Thyroid gland (tissue), 4 donors: ENCODE measurements around the gene CAMTA1. TPM values are rescaled to one million over a fixed set of nuclear protein-coding genes. Genes with fewer than 3 reads are reported as not detected.

Experiments
- DNase-seq, 2 donors: peaks; one replicate each; pipeline ENCODE4 v3.0.0-alpha.2; 2019
- H3K27ac ChIP-seq, 3 donors: fragments of 200-600 bp; sonication (generic); 1 replicate in 2 of 3; 2 replicates in 1 of 3; pipeline ENCODE4 v1.5.1; 2016 to 2019; ENCODE audit warnings: mild to moderate bottlenecking in 1 of 3, moderate library complexity in 1 of 3
- H3K27me3 ChIP-seq: fragments of 200-600 bp; sonication (generic); one replicate; pipeline ENCODE4 v1.5.1; 2019
- H3K36me3 ChIP-seq, 2 donors: fragments of 200-600 bp; sonication (generic); one replicate each; pipeline ENCODE4 v1.5.1; 2016 to 2019
- H3K4me1 ChIP-seq, 2 donors: fragments of 200-600 bp; sonication (generic); one replicate each; pipeline ENCODE4 v1.5.1; 2017 to 2019
- H3K4me3 ChIP-seq, 3 donors: fragments of 200-600 bp; sonication (generic); replicated peaks in 1 of 3; 1 replicate in 2 of 3; 2 replicates in 1 of 3; pipeline ENCODE4 v1.5.1; 2016; ENCODE audit warnings: mild to moderate bottlenecking in 1 of 3
- H3K9me3 ChIP-seq: fragments of 200-600 bp; sonication (generic); one replicate; pipeline ENCODE4 v1.5.1; 2017
- POLR2A ChIP-seq, 2 donors: fragments of 450-650 bp; IDR thresholded peaks; one replicate each; pipeline ENCODE4 v1.6.1; 2017; ENCODE audit warnings: antibody characterized with exemption in 2 of 2, mild to moderate bottlenecking in 2 of 2, moderate library complexity in 1 of 2
- WGBS, 2 donors: methylation state at CpG; one replicate each; pipeline ENCODE4 v1.1.5; 2017; 5-methylcytosine and 5-hydroxymethylcytosine counted together
- intact Hi-C: fragments of 100-400 bp; cut with DNase I; formaldehyde crosslinking; loops from one replicate; pipeline ENCODE4 v1.15.1; 2023
- total RNA-seq, 4 donors: library from RNA; depleted of rRNA; stranded (reverse); fragments of >200 nt; gene quantifications; one replicate each; pipeline ENCODE4 v1.2.3, GENCODE V29; 2016
- TF ChIP-seq, protein P1 (sequence below), 6 experiments: fragments of 200-600 bp in 3 of 6; fragments of 450-650 bp in 3 of 6; sonication (generic) in 3 of 6; IDR thresholded peaks; one replicate each; pipeline ENCODE4 v1.5.1; 2016 to 2019; ENCODE audit warnings: antibody characterized with exemption in 6 of 6, mild to moderate bottlenecking in 2 of 6, inconsistent platforms in 1 of 6, moderate library complexity in 1 of 6

Gene CAMTA1
- total RNA-seq, 4 donors from 2014 or later, result 63.9 to 124 (median 101) TPM

DNA sequence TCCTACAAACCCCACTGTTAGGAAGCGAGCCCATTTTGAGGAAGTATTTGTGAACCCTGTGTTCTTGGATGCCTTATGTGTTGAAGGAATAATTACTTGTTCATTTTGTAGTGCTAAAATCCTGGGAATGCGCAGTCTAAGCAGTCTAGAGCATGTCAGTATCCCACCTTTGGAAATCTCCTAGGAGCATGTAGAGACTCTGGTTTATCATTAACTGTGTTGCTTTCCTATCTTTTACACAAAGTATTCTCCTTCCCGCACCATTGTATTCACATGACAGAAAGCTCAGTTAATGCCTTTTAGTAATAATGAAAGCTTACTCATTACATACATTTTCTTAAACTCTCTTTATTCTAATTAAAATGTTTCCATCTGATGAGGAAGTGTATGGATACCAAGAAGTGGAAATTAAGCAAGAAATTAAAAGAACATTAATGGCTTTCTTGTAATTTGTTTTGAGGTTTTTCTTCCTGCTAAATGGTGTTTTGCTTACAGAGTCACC, 99.4 kb downstream of the CAMTA1 start:
- TF ChIP-seq, protein P1, sequence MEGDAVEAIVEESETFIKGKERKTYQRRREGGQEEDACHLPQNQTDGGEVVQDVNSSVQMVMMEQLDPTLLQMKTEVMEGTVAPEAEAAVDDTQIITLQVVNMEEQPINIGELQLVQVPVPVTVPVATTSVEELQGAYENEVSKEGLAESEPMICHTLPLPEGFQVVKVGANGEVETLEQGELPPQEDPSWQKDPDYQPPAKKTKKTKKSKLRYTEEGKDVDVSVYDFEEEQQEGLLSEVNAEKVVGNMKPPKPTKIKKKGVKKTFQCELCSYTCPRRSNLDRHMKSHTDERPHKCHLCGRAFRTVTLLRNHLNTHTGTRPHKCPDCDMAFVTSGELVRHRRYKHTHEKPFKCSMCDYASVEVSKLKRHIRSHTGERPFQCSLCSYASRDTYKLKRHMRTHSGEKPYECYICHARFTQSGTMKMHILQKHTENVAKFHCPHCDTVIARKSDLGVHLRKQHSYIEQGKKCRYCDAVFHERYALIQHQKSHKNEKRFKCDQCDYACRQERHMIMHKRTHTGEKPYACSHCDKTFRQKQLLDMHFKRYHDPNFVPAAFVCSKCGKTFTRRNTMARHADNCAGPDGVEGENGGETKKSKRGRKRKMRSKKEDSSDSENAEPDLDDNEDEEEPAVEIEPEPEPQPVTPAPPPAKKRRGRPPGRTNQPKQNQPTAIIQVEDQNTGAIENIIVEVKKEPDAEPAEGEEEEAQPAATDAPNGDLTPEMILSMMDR (IDR thresholded peaks at IDR 0.05), result no peak
- no peak for TF ChIP-seq POLR2A (IDR thresholded peaks at IDR 0.05)

DNA sequence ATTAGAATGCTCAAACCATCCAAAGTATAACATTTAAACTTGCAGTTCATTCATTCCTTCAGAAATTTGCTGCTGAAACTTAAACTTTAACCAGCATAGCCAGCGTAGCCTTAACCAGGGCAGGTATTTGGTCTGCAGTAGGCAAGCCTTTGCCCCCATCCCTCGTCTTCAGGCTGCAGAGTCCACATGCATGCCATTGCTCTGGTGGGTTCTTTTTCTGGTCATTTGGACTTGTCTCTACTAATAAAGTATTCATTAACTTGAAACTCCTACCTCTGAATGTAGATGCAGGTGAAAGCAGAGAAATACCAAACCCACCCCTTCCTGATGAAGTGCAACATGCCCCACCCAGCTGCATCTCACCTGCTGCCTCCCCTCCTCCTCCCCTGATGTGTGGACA, 100.2 kb downstream of the CAMTA1 start:
- H3K4me3 ChIP-seq, result no peak overlapping the region

More for the DNA sequence above, 99.4 kb downstream of the CAMTA1 start:
- WGBS, 2 donors, result 96 to 98% methylated on average over 3 of the region's 3 CpGs
- intact Hi-C loops, result loop anchor here (5.0 kb wide), 2 partner anchors 92 to 152 kb away; no protein-coding TSS in a partner anchor
- no peak overlapping the region for H3K27ac ChIP-seq
- H3K9me3 ChIP-seq, result no peaks in the 10 kb centered on the region
- H3K27me3 ChIP-seq, result no peaks in the 10 kb centered on the region
- no peaks in the 10 kb centered on the region for H3K36me3 ChIP-seq
- H3K4me3 ChIP-seq, result no peak overlapping the region
- no peak for DNase-seq
- peaks cover 21 to 22% of the 10 kb centered on the region in 2 donors for H3K4me1 ChIP-seq

DNA sequence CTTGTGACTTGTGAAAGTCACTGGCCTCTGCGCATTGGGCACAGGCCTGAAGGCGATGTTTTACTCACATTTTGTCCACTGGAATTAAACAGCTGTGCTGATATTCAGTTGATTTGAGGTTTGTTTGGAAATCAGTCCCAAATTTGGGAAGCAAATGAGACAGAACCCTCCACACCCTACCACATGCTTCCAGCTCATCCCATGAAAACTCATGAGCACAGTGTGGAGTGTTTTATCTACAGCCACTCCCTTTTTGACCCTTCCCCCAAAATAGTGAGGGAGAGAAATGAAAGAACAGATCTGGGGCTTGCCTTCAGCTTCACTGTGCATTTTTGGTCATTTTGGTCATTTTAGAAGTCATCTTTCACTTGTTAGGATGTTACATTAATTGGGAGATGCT, 101.3 kb downstream of the CAMTA1 start:
- Histone ChIP-seq H3K4me1 (peaks cover 7 to 12% of the 10 kb centered on the region in 2 donors), H3K9me3 (no peaks in the 10 kb centered on the region), H3K4me3 (no peak overlapping the region), H3K27me3 (no peaks in the 10 kb centered on the region), H3K27ac (no peak overlapping the region), H3K36me3 (no peaks in the 10 kb centered on the region)
- no peak for TF ChIP-seq POLR2A (IDR thresholded peaks at IDR 0.05)
- TF ChIP-seq, protein P1 (IDR thresholded peaks at IDR 0.05), result no peak
- intact Hi-C loops, result loop anchor here (5.0 kb wide), 2 partner anchors 94 to 154 kb away; no protein-coding TSS in a partner anchor
- no peak for DNase-seq
- WGBS, 2 donors, result 95 to 98% methylated on average over 2 of the region's 2 CpGs

More for the DNA sequence above, 100.2 kb downstream of the CAMTA1 start:
- 97 to 98% methylated on average over 2 of the region's 2 CpGs for WGBS, 2 donors
- H3K36me3 ChIP-seq, result no peaks in the 10 kb centered on the region
- H3K9me3 ChIP-seq, result no peaks in the 10 kb centered on the region
- peaks cover 13 to 20% of the 10 kb centered on the region in 2 donors for H3K4me1 ChIP-seq
- no peak overlapping the region for H3K27ac ChIP-seq
- TF ChIP-seq, protein P1 (IDR thresholded peaks at IDR 0.05), result no peak
- TF ChIP-seq POLR2A (IDR thresholded peaks at IDR 0.05), result no peak
- H3K27me3 ChIP-seq, result no peaks in the 10 kb centered on the region
- no peak for DNase-seq
- intact Hi-C loops, result loop anchor here (5.0 kb wide), 2 partner anchors 93 to 153 kb away; no protein-coding TSS in a partner anchor

DNA sequence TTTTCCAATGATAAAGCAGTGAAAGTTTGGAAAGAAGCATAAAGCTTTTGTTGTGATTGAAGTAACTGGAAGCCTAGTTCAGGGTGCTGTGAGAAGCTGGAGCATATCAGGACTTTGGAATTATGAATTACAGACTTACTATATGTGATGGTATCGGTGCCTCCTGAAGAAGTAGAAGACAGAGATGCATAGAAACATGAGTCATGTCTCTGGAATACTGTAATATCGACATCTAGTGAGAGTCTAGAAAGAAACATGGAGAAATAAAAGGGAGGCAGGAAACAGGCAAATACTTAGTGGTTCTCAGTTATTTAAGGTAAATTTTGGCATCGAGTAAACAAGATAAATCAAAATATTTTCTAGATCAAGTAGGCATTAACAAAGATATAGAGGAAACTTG, 103.0 kb downstream of the CAMTA1 start:
- DNase-seq, result no peak
- no peak overlapping the region for H3K4me3 ChIP-seq
- H3K27me3 ChIP-seq, result no peaks in the 10 kb centered on the region
- H3K9me3 ChIP-seq, result no peaks in the 10 kb centered on the region
- intact Hi-C loops, result loop anchor here (5.0 kb wide), 2 partner anchors 96 to 156 kb away; no protein-coding TSS in a partner anchor
- H3K36me3 ChIP-seq, result no peaks in the 10 kb centered on the region
- peaks cover 0 to 3% of the 10 kb centered on the region in 2 donors for H3K4me1 ChIP-seq
- H3K27ac ChIP-seq, result no peak overlapping the region
- no peak for TF ChIP-seq POLR2A (IDR thresholded peaks at IDR 0.05)
- TF ChIP-seq, protein P1 (IDR thresholded peaks at IDR 0.05), result no peak
- WGBS, 2 donors, result 94 to 97% methylated on average over 3 of the region's 3 CpGs

DNA sequence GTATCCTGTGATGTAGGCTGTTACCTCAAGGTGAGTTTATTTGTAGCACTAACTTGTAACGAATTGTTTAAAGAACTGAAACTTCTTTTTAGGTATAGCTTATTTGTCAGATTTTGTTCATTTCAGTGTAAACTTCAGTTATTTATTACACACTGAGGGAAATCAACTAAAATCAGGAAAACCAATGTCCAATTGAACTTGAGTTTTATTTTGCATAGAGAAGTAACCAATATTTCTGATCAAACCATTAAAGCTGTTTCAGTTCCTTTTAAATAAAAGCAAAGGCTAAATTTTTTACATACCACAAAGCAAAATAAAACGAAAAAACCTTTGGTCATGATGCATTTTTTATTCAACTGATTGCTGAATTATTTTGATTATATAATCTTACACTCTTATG, 103.6 kb downstream of the CAMTA1 start:
- Histone ChIP-seq H3K4me3 (no peak overlapping the region), H3K4me1 (peaks cover 0 to 3% of the 10 kb centered on the region in 2 donors), H3K9me3 (no peaks in the 10 kb centered on the region), H3K36me3 (no peaks in the 10 kb centered on the region), H3K27me3 (no peaks in the 10 kb centered on the region), H3K27ac (no peak overlapping the region)
- WGBS, 2 donors, result 85 to 90% methylated on average over 2 of the region's 2 CpGs
- TF ChIP-seq, protein P1 (IDR thresholded peaks at IDR 0.05), result no peak
- no peak for TF ChIP-seq POLR2A (IDR thresholded peaks at IDR 0.05)
- intact Hi-C loops, result loop anchor here (5.0 kb wide), 2 partner anchors 97 to 157 kb away; no protein-coding TSS in a partner anchor
- no peak for DNase-seq
